Measurements from ENCODE around the gene TMEM238.

TMEM238 gene

DNA sequence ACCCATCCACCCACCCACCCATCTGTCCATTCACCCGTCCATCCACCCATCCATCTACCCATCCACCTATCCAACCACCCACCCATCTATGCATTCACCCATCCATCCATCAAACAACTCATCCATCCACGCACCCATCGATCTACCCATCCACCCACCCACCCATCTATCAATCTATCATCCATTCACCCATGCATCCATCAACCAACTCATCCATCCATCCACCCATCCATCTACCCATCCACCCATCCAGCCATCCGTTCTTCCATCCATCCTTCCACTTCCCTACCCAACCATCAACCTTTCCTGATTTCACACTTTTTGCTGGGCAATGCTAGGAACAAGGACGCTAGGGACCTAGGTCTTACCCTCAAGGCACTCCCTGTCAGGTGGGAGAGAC, 2.1 kb downstream of the TMEM238 start:
- in situ Hi-C loops (cut with HindIII; ENCODE audit: low sequenced_read_pairs), result no loop called here

- in situ Hi-C loops (cut with HindIII; ENCODE audit: low sequenced_read_pairs), result no loop called here
Measured at GRCh38 chr19:55379174-55379573, 4.9 kb downstream of the TMEM238 start.

GRCh38 chr19:55377356-55378131, 6.5 kb downstream of the TMEM238 start:
- in situ Hi-C loops (cut with HindIII; ENCODE audit: low sequenced_read_pairs), result no loop called here

- in situ Hi-C loops (cut with HindIII; ENCODE audit: low sequenced_read_pairs), result no loop called here
Measured at GRCh38 chr19:55376241-55376933, 7.7 kb downstream of the TMEM238 start, which contains the start of gene TMEM190. TMEM190 (plus strand) TSS chr19:55376826; CDS start chr19:55376854, 28 bp downstream.

DNA sequence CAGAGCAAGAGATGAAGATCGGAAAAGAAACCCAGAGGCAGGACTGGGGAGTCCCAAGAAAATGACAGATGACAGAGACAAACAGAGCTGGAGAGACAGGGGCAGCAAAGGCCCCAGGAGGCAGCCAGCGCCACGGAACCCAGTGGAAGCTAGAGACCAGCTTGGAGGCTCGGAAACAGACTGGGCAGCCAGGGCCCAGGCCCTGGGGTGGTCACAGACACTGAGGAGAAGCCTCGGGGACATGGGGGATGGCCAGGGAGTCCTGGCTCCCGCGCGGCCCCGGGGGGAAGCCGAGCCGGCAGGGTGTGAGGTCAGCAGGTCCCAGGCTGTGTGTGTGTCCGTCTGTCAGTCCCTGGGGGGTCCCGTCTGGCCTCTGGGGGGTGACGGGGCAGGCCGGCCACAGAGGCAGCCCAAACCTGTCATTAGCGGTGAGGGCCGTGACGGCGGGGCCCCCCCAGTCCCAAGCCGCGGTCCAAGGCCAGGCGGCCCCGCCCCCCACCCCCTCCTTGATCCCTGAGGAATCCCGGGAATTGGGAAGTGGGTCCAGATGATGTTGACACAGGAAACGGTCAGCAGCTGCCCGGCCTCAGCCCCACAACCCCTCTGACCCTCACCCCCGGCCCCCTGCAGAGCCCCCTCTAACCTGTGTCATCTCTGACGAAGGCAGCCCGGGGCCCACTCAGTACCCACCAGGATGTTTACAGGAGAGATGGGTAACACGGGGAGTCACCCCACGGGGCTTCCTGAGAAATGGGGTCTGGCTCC, 9.9 kb downstream of the TMEM238 start:
- in situ Hi-C loops (cut with HindIII; ENCODE audit: low sequenced_read_pairs), result no loop called here

- in situ Hi-C loops (cut with HindIII; ENCODE audit: low sequenced_read_pairs), result no loop called here
Measured at GRCh38 chr19:55373306-55373992, 10.6 kb downstream of the TMEM238 start.

GRCh38 chr19:55372316-55373081, 11.6 kb downstream of the TMEM238 start:
- in situ Hi-C loops (cut with HindIII; ENCODE audit: low sequenced_read_pairs), result no loop called here

GRCh38 chr19:55370305-55370988, 13.6 kb downstream of the TMEM238 start, which contains the start of gene IL11:
IL11 (minus strand) TSS chr19:55370463; CDS start chr19:55370310, 153 bp downstream.
- in situ Hi-C loops (cut with HindIII; ENCODE audit: low sequenced_read_pairs), result no loop called here

DNA sequence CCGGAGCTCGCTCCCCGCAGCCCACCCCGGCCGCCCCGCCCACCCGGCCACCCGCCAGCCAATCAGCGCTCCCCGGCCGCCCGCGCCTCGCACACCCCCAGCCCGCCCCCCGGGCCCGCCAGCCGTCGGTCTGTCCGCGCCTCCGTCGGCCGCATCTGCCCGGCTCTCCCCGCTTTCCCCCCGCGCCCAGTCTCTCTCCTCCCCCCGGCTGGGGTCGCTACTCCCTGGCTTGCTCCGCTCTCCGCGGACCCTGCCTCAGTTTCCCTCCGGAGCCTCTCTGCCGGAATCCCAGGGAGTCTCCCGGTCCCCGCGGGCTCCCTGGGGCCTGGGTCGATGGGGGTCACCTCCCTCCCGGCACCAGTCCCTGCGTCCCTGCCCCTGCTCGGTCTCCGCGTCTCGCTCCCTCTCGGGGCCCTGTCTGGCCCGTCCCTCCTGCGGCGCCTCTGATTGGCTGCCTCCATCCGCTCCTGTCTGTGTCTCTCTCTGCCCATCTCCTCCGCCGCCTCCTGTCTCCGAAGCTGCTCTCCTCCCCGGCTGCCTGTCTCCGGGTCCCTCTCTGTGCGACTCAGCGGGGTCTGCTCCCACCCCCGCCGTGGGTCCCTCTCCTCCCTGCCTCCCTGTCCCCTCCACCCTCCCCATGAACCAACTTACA, 14.3 kb downstream of the TMEM238 start:
- in situ Hi-C loops (cut with HindIII; ENCODE audit: low sequenced_read_pairs), result no loop called here

DNA sequence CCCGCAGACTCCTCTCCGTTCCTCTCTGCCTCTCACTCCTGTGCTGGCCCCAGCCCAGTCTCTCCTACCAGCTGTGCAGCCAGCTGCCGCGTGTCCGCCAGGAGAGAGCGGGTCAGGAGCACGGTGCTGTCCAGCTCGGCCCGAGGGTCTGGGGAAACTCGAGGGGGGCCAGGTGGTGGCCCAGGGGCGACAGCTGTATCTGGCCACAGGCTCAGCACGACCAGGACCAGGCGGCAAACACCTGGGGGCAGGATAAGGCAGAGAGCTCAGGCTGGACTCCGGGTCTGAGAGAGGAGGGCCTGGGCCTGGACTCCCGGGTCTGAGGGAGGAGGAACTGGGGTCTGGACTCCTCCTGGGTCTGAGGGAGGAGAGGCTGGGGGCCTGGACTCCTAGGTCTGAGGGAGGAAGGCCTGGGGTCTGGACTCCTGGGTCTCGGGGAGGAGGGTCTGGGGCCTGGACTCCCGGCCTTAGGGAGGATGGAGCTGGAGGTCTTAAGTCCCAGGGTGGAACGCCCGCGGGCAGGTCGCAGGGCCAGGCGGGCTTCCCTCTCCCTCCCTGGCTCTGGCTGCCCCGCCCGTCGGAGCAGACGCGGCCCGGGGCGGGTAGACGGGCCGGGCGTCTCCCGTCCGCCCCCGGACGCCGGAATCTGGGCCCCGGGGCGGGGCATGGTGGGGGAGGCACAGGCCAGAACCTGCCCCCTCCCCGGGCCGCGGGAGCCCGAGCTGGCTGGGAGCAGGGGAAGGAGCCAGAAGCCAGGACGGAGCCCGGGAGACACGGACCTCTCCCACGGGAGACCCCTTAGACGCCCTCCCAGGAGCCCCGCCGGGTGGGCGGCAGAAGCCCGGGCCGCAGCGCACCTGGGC, 15.2 kb downstream of the TMEM238 start:
- in situ Hi-C loops (cut with HindIII; ENCODE audit: low sequenced_read_pairs), result no loop called here

- in situ Hi-C loops (cut with HindIII; ENCODE audit: low sequenced_read_pairs), result no loop called here
Measured at GRCh38 chr19:55368106-55368505, 16.0 kb downstream of the TMEM238 start.

DNA sequence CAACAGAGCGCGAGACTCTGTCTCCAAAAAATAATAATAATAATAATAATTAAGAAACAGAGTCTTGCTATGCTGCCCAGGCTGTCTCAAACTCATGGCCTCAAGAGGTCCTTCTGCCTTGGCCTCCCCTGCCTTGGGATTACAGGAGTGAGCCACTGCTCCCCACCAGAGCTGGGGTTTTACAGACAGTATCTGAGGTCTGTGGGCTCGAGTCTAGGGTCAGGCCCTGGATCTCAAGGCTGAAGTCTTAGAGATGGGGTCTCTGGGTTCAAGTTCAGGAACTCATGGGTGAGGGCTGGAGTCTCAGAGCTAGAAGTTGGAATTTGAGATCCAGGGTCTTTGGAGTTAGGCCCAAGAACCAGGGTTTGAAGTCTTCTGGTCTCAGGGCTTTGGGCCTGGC, 17.3 kb downstream of the TMEM238 start:
- in situ Hi-C loops (cut with HindIII; ENCODE audit: low sequenced_read_pairs), result no loop called here

- in situ Hi-C loops (cut with HindIII; ENCODE audit: low sequenced_read_pairs), result no loop called here
Measured at GRCh38 chr19:55365964-55366363, 18.1 kb downstream of the TMEM238 start.

DNA sequence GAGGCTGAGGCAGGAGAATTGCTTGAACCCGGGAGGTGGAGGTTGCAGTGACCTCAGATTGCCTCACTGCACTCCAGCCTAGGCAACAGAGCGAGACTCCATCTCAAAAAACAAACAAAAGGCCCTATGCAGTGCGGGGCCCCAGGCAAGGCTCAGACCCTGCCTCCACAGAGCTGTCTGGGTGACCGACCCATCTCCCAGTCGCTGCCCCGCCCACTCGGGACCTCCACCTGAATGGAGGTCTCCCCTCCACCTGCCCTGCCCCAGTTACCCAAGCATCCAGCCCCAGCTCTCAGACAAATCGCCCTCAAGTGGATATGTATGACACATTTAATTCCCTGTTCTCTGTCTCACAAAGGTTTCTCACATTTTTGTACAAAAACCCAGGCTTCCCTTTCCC, 18.8 kb downstream of the TMEM238 start:
- in situ Hi-C loops (cut with HindIII; ENCODE audit: low sequenced_read_pairs), result no loop called here

- in situ Hi-C loops (cut with HindIII; ENCODE audit: low sequenced_read_pairs), result no loop called here
Measured at GRCh38 chr19:55362990-55363716, 20.9 kb downstream of the TMEM238 start, which contains the start of gene GARIN5B. GARIN5B (minus strand) TSS chr19:55363260; CDS start chr19:55363066, 194 bp downstream.

DNA sequence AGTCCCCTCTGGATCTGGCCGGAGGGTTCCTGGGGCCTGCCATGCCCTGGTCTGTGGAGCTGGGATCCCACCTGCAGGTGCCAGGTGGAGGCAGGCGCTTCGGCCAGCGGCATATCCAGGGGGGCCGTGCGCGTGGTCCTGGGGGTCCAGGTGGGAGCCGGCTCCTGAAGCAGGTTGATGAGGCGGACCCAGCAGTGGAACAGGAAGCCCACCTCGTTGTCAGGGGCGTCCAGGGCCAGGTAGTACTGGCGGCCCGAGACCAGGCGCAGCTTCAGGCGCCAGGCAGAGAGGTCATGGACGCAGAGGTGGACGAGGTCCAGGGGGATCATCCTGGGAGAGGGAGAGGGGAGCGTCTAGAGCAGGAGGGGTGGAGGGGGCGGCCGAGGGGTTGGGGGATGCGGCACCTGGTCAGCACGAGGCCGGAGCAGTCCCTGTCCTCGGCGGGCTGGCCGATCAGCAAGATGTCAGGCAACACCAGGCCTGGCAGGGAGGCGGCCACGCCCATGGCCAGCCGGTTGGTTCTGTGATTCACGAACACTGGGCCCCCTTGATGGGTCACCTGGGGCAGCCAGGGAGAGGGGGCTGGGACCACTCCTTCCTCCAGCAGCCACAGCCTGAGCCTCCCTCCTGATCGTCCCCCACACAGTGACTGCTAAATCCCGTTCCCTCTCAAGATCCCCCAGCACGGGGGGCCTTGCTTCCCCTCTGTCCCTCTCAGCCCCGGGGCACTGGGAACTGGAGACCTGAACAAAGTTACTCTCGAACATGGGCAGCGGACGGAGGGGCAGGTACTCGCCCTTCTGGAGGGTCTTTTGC, 21.7 kb downstream of the TMEM238 start:
- in situ Hi-C loops (cut with HindIII; ENCODE audit: low sequenced_read_pairs), result no loop called here
